WTC11 (cell line): Measurements from ENCODE around the gene MRM3. TPM values are rescaled to one million over a fixed set of nuclear protein-coding genes. Genes with fewer than 3 reads are reported as not detected.

Source experiments
- ATAC-seq: fragments of 200-7000 bp; cut with Tn5 transposase; 2 replicates; pipeline ENCODE4 v1.10.0; 2021; ENCODE audit warnings: mild to moderate bottlenecking, moderate library complexity
- CTCF ChIA-PET: fragments of 300-600 bp; sonication (Branson Sonifier 250); formaldehyde crosslinking; loops from one replicate; lab custom pipeline; 2021; ENCODE audit warnings: antibody characterized with exemption; lab: Charles Lee
- POLR2A ChIA-PET: fragments of 350-600 bp; sonication (Branson Sonifier 250); formaldehyde crosslinking; loops from one replicate; lab custom pipeline; 2021; ENCODE audit warnings: antibody characterized with exemption; lab: Charles Lee
- DNase-seq: peaks from one replicate; pipeline ENCODE4 v3.0.0; 2021; ENCODE audit warnings: low spot score
- H3K27ac Mint-ChIP-seq: 2 replicates; pipeline ENCODE4 v1.8.0; 2021; ENCODE audit warnings: mixed read lengths
- H3K27me3 Mint-ChIP-seq: 2 replicates; pipeline ENCODE4 v1.8.0; 2021; ENCODE audit warnings: low read depth, mild to moderate bottlenecking, moderate library complexity, mixed read lengths
- H3K36me3 Mint-ChIP-seq: 2 replicates; pipeline ENCODE4 v1.8.0; 2021; ENCODE audit warnings: mixed read lengths
- H3K4me1 Mint-ChIP-seq: 2 replicates; pipeline ENCODE4 v1.8.0; 2022; ENCODE audit warnings: mixed read lengths
- H3K4me3 Mint-ChIP-seq: 2 replicates; pipeline ENCODE4 v1.8.0; 2021; ENCODE audit warnings: mild to moderate bottlenecking, moderate library complexity, mixed read lengths
- H3K9me3 Mint-ChIP-seq: 2 replicates; pipeline ENCODE4 v1.8.0; 2021; ENCODE audit warnings: mixed read lengths
- CREB1 ChIP-seq: sonication (generic); formaldehyde crosslinking; IDR thresholded peaks from 2 replicates; pipeline ENCODE4 v1.8.0; 2023; ENCODE audit warnings: mild to moderate bottlenecking, missing genetic modification reagents
- CREM ChIP-seq: sonication (generic); formaldehyde crosslinking; IDR thresholded peaks from 2 replicates; pipeline ENCODE4 v1.8.1; 2022; ENCODE audit warnings: mild to moderate bottlenecking, missing genetic modification reagents, moderate library complexity
- EMX1 ChIP-seq: fragments of 250-450 bp; sonication (Bioruptor Pico); IDR thresholded peaks from 2 replicates; pipeline ENCODE4 v1.8.0; 2021; ENCODE audit warnings: mild to moderate bottlenecking
- ESRRA ChIP-seq: sonication (generic); formaldehyde crosslinking; IDR thresholded peaks from 2 replicates; pipeline ENCODE4 v1.8.1; 2022; ENCODE audit warnings: mild to moderate bottlenecking, missing genetic modification reagents, borderline replicate concordance
- MXD4 ChIP-seq: fragments of 250-450 bp; sonication (Bioruptor Pico); IDR thresholded peaks from 2 replicates; pipeline ENCODE4 v1.8.0; 2021; ENCODE audit warnings: mild to moderate bottlenecking, moderate library complexity, borderline replicate concordance
- MYBL2 ChIP-seq: sonication (generic); formaldehyde crosslinking; IDR thresholded peaks from 2 replicates; pipeline ENCODE4 v1.8.1; 2023; ENCODE audit warnings: mild to moderate bottlenecking, moderate library complexity, missing genetic modification reagents
- NFATC4 ChIP-seq: fragments of 250-450 bp; sonication (Bioruptor Pico); IDR thresholded peaks from 2 replicates; pipeline ENCODE4 v1.9.0; 2021; ENCODE audit warnings: mild to moderate bottlenecking
- NFE2L1 ChIP-seq: sonication (generic); formaldehyde crosslinking; IDR thresholded peaks from 2 replicates; pipeline ENCODE4 v1.8.1; 2023; ENCODE audit warnings: missing genetic modification reagents
- SOX15 ChIP-seq: fragments of 250-450 bp; sonication (Bioruptor Pico); IDR thresholded peaks from 2 replicates; pipeline ENCODE4 v1.9.0; 2021; ENCODE audit warnings: mild to moderate bottlenecking
- SP1 ChIP-seq: sonication (generic); formaldehyde crosslinking; conservative IDR thresholded peaks from 2 replicates; pipeline ENCODE4 v1.8.1; 2022; ENCODE audit warnings: missing genetic modification reagents
- TCF7 ChIP-seq: sonication (generic); formaldehyde crosslinking; IDR thresholded peaks from 2 replicates; pipeline ENCODE4 v1.8.0; 2022; ENCODE audit warnings: mild to moderate bottlenecking, low read depth, missing genetic modification reagents, moderate library complexity
- TEAD1 ChIP-seq: sonication (generic); formaldehyde crosslinking; IDR thresholded peaks from 2 replicates; pipeline ENCODE4 v1.8.0; 2022; ENCODE audit warnings: mild to moderate bottlenecking, missing genetic modification reagents
- ZNF121 ChIP-seq: sonication (generic); formaldehyde crosslinking; IDR thresholded peaks from 2 replicates; pipeline ENCODE4 v1.8.0; 2023; ENCODE audit warnings: missing genetic modification reagents
- ZNF138 ChIP-seq: sonication (generic); formaldehyde crosslinking; conservative IDR thresholded peaks from 2 replicates; pipeline ENCODE4 v1.8.1; 2022; ENCODE audit warnings: mild to moderate bottlenecking, moderate library complexity, missing genetic modification reagents
- ZNF232 ChIP-seq: sonication (generic); formaldehyde crosslinking; IDR thresholded peaks from 2 replicates; pipeline ENCODE4 v1.8.0; 2022; ENCODE audit warnings: mild to moderate bottlenecking, missing genetic modification reagents
- ZNF263 ChIP-seq: sonication (generic); formaldehyde crosslinking; IDR thresholded peaks from 2 replicates; pipeline ENCODE4 v1.8.1; 2022; ENCODE audit warnings: low read depth, mild to moderate bottlenecking, moderate library complexity, missing genetic modification reagents
- total RNA-seq: library from RNA; stranded (reverse); gene quantifications from 3 replicates; pipeline ENCODE4 v1.2.3, GENCODE V29; 2021
- TF ChIP-seq, protein P1 (sequence below): sonication (generic); formaldehyde crosslinking; IDR thresholded peaks from 2 replicates; pipeline ENCODE4 v1.8.1; 2023; ENCODE audit warnings: mild to moderate bottlenecking, missing genetic modification reagents, borderline replicate concordance
- TF ChIP-seq, protein P2 (sequence below): sonication (generic); formaldehyde crosslinking; IDR thresholded peaks from 2 replicates; pipeline ENCODE4 v1.8.0; 2023; ENCODE audit warnings: missing genetic modification reagents
- TF ChIP-seq, protein P3 (sequence below): fragments of 250-450 bp; sonication (Bioruptor Pico); IDR thresholded peaks from 2 replicates; pipeline ENCODE4 v1.9.0; 2021; ENCODE audit warnings: mild to moderate bottlenecking
- TF ChIP-seq, protein P4 (sequence below): sonication (generic); formaldehyde crosslinking; IDR thresholded peaks from 2 replicates; pipeline ENCODE4 v1.8.1; 2022; ENCODE audit warnings: low read depth, missing genetic modification reagents, borderline replicate concordance
- TF ChIP-seq, protein P5 (sequence below): sonication (generic); formaldehyde crosslinking; IDR thresholded peaks from 2 replicates; pipeline ENCODE4 v1.8.1; 2022; ENCODE audit warnings: missing genetic modification reagents, borderline replicate concordance
- TF ChIP-seq, protein P6 (sequence below): sonication (generic); formaldehyde crosslinking; IDR thresholded peaks from 2 replicates; pipeline ENCODE4 v1.8.1; 2023; ENCODE audit warnings: mild to moderate bottlenecking, missing genetic modification reagents, moderate library complexity

The MRM3 gene
- total RNA-seq, 1 experiment from 2014 or later = 25.0 TPM

DNA sequence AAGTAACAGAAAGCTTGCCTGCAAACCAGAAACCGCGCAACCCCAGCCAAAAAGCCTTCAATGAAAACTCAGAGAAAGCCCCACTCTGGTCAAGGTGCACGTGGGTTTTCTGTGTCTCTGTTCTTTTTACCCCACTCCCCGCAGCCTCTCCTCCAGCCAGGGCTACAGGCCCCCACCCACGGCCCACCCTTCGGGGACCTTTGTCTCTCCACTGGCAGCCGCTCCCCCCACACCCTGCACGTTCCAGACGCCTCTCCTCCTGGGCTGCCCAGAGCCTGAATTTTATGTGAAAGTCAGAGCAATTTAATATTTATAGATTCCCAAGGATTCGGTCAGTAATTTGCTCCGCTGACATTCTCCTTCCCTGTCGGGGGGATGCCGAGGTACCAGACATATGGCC lies 24.2 kb downstream of the MRM3 start:
- Mint-ChIP-seq H3K27ac (no peak overlapping the region; the same call in 1 of the 2 replicates), H3K36me3 (peaks cover 11% of the 10 kb centered on the region; the same call in 1 of the 2 replicates), H3K27me3 (no peaks in the 10 kb centered on the region), H3K9me3 (no peaks in the 10 kb centered on the region), H3K4me1 (peaks cover 8% of the 10 kb centered on the region), H3K4me3 (no peak overlapping the region)
- ChIA-PET CTCF (interaction anchor here (3.5 kb wide), 1 partner anchor 174 kb away, joined by 28 read pairs; the partner anchor contains the start of gene NXN), POLR2A (no interaction called here)
- TF ChIP-seq, protein P1, sequence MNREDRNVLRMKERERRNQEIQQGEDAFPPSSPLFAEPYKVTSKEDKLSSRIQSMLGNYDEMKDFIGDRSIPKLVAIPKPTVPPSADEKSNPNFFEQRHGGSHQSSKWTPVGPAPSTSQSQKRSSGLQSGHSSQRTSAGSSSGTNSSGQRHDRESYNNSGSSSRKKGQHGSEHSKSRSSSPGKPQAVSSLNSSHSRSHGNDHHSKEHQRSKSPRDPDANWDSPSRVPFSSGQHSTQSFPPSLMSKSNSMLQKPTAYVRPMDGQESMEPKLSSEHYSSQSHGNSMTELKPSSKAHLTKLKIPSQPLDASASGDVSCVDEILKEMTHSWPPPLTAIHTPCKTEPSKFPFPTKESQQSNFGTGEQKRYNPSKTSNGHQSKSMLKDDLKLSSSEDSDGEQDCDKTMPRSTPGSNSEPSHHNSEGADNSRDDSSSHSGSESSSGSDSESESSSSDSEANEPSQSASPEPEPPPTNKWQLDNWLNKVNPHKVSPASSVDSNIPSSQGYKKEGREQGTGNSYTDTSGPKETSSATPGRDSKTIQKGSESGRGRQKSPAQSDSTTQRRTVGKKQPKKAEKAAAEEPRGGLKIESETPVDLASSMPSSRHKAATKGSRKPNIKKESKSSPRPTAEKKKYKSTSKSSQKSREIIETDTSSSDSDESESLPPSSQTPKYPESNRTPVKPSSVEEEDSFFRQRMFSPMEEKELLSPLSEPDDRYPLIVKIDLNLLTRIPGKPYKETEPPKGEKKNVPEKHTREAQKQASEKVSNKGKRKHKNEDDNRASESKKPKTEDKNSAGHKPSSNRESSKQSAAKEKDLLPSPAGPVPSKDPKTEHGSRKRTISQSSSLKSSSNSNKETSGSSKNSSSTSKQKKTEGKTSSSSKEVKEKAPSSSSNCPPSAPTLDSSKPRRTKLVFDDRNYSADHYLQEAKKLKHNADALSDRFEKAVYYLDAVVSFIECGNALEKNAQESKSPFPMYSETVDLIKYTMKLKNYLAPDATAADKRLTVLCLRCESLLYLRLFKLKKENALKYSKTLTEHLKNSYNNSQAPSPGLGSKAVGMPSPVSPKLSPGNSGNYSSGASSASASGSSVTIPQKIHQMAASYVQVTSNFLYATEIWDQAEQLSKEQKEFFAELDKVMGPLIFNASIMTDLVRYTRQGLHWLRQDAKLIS (CRISPR knock-in tag) = no peak
- TF ChIP-seq SOX15 (CRISPR knock-in tag) (no peak), CREB1 (CRISPR knock-in tag) (no peak)
- TF ChIP-seq, protein P2, sequence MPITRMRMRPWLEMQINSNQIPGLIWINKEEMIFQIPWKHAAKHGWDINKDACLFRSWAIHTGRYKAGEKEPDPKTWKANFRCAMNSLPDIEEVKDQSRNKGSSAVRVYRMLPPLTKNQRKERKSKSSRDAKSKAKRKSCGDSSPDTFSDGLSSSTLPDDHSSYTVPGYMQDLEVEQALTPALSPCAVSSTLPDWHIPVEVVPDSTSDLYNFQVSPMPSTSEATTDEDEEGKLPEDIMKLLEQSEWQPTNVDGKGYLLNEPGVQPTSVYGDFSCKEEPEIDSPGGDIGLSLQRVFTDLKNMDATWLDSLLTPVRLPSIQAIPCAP (CRISPR knock-in tag) = no peak
- DNase-seq (no peak), ATAC-seq (no peak)

DNA sequence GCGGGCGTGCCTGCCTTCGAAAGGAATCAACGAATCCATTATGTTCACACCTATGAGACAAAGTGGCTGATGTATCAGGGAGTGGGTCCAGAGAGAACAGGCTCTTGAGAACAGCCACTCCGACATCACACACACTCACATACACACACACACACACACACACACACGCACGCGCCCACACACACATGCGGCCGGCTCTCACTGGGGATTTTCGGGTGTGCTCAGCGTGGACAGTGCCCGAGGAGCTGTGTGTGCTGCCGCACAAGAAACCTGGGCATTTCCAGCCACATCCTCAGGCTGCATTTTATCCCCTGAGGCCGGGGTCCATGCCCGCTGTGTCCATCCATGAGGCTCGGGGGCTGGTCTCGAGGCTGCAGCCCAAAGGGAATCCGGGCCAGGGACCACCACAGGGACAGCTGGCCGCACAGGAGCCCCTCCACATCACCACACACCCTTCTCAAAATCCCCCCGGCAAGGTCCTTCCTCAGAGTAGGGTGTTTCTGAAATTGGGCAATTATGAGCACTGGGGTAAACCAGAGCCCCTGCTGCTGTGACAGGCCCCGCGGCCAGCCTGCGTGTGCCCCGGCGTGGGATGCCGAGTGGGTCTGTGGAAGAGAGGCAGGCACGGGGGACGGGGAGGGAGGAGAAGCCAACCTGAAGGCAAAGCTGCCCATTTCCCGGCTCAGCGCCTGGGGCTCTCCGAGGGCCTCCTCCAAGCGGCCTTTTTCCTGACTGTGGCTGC lies 24.8 kb downstream of the MRM3 start:
- Mint-ChIP-seq H3K27me3 (no peaks in the 10 kb centered on the region), H3K9me3 (no peaks in the 10 kb centered on the region), H3K27ac (no peak overlapping the region; the same call in 1 of the 2 replicates), H3K36me3 (peaks cover 11% of the 10 kb centered on the region; the same call in 1 of the 2 replicates), H3K4me1 (peaks cover 8% of the 10 kb centered on the region), H3K4me3 (no peak overlapping the region)
- ATAC-seq (no peak), DNase-seq (no peak)
- ChIA-PET CTCF (no interaction called here), POLR2A (no interaction called here)
- TF ChIP-seq ZNF232 (no peak), TEAD1 (CRISPR knock-in tag) (no peak), NFE2L1 (no peak), NFATC4 (CRISPR knock-in tag) (no peak), SP1 (CRISPR knock-in tag) (no peak), MXD4 (no peak), CREM (CRISPR knock-in tag) (no peak), ZNF121 (no peak), ZNF263 (CRISPR knock-in tag) (no peak), MYBL2 (CRISPR knock-in tag) (no peak), ESRRA (CRISPR knock-in tag) (no peak), EMX1 (CRISPR knock-in tag) (no peak), ZNF138 (CRISPR knock-in tag) (no peak), TCF7 (no peak)
- TF ChIP-seq, protein P3, sequence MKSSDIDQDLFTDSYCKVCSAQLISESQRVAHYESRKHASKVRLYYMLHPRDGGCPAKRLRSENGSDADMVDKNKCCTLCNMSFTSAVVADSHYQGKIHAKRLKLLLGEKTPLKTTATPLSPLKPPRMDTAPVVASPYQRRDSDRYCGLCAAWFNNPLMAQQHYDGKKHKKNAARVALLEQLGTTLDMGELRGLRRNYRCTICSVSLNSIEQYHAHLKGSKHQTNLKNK (CRISPR knock-in tag) = no peak
- TF ChIP-seq, protein P4, sequence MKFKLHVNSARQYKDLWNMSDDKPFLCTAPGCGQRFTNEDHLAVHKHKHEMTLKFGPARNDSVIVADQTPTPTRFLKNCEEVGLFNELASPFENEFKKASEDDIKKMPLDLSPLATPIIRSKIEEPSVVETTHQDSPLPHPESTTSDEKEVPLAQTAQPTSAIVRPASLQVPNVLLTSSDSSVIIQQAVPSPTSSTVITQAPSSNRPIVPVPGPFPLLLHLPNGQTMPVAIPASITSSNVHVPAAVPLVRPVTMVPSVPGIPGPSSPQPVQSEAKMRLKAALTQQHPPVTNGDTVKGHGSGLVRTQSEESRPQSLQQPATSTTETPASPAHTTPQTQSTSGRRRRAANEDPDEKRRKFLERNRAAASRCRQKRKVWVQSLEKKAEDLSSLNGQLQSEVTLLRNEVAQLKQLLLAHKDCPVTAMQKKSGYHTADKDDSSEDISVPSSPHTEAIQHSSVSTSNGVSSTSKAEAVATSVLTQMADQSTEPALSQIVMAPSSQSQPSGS (CRISPR knock-in tag) = no peak
- TF ChIP-seq, protein P5, sequence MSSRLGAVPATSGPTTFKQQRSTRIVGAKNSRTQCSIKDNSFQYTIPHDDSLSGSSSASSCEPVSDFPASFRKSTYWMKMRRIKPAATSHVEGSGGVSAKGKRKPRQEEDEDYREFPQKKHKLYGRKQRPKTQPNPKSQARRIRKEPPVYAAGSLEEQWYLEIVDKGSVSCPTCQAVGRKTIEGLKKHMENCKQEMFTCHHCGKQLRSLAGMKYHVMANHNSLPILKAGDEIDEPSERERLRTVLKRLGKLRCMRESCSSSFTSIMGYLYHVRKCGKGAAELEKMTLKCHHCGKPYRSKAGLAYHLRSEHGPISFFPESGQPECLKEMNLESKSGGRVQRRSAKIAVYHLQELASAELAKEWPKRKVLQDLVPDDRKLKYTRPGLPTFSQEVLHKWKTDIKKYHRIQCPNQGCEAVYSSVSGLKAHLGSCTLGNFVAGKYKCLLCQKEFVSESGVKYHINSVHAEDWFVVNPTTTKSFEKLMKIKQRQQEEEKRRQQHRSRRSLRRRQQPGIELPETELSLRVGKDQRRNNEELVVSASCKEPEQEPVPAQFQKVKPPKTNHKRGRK (CRISPR knock-in tag) = no peak
- TF ChIP-seq, protein P1 (CRISPR knock-in tag) = no peak
- TF ChIP-seq, protein P6, sequence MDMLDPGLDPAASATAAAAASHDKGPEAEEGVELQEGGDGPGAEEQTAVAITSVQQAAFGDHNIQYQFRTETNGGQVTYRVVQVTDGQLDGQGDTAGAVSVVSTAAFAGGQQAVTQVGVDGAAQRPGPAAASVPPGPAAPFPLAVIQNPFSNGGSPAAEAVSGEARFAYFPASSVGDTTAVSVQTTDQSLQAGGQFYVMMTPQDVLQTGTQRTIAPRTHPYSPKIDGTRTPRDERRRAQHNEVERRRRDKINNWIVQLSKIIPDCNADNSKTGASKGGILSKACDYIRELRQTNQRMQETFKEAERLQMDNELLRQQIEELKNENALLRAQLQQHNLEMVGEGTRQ (CRISPR knock-in tag) = no peak
